Transverse colon (tissue), 3 donors: Measurements from ENCODE around the gene COL4A1.

Experiments
- CTCF ChIP-seq, 5 experiments: fragments of 200-600 bp in 3 of 5; fragments of 450-650 bp in 2 of 5; sonication (generic) in 3 of 5; IDR thresholded peaks; 1 replicate in 2 of 5; 2 replicates in 3 of 5; pipeline ENCODE4 v1.5.1; 2016 to 2017; ENCODE audit warnings: antibody characterized with exemption in 5 of 5, inconsistent platforms in 3 of 5, mild to moderate bottlenecking in 2 of 5, moderate library complexity in 1 of 5
- POLR2A ChIP-seq: fragments of 450-650 bp; IDR thresholded peaks from one replicate; pipeline ENCODE4 v1.6.1; 2016; ENCODE audit warnings: antibody characterized with exemption, mild to moderate bottlenecking, moderate library complexity

DNA sequence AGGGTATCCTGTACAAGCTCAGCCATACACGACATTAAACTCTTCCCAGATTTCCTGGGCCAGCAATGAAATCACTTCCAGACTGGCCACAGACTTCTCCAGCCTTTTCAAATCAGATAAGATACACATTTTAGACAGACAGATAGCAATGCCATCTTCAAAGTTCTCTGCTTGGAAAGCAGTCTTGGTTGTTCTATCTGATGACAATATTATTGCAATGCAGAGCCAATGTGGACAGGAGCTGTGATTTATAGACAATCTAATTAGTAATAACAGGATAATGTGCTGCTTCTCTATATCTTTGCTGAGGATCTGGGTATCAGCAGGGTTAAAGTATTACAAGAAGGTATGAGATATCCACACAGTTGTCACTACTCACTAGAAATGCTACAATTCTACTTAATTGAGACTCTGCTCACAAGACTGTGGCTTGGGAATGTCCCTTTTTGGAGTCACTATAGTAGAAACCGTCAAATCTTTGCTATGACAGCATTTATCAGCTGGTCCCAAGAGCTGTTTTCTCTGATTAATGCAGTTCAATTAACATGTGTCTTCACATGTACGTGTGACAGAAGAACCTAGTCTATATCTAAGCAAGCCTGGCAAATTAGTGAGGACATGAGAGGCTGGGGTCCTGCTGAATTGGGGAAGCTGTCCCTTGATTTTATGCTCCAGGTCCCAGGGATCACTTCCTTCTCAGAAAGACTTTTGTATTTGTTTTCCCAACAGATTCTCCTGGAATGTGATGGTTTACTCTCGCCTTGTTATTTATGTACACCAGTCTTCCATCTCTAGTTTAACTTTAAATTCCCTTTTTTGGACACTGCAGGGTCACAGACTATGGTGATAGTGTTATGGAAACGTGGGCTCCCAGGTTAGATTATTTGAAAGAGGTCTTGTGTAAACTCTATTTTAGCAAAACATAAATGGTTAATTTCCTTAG is 68.8 kb downstream of the COL4A1 start:
- no peak for TF ChIP-seq CTCF (IDR thresholded peaks at IDR 0.05)
- TF ChIP-seq POLR2A: no peak
